B cell (primary cell): ENCODE data around the gene LRRC4B.

ENCODE experiments used
- EZH2 ChIP-seq: IDR thresholded peaks from 2 replicates; pipeline ENCODE4 v1.6.1; 2012; ENCODE audit warnings: borderline replicate concordance, low read depth, mild to moderate bottlenecking, moderate library complexity, low read length; ENCODE audit not compliant: insufficient read depth, poor library complexity, severe bottlenecking
- TF ChIP-seq, protein P1 (sequence below): fragments of 200-600 bp; IDR thresholded peaks from one replicate; pipeline ENCODE4 v1.8.0; 2022; ENCODE audit warnings: antibody characterized with exemption, mild to moderate bottlenecking

DNA sequence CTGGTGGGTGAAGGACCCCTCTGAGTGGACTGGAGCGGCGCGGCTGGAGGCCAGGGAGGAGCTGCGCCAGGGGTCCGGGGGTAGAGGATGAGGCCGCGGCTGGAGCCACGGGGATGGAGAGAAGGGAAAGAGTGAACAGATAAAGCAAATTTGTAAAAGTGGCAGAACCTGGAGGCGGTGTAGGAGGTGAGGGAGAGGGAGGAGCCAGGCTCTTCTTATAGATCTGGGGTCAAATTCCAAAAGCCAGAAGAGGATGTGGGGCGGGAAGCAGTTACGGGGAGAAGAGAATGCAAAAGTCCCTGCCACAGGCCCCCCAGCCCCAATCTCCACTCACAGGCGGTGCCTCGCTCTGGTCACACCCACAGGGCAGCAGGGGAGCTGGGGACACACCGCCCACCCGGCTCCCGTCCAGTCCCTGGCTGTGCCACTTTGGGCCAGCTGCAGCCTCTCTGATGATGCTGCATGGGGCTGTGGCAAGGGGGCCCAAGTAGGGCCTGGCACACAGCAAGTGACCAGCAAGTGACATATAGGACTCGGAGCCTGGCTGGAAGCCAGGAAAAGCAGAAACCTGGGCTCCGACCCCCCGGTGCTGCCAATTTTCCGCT is 11.1 kb downstream of the LRRC4B start:
- TF ChIP-seq EZH2 = no peak
- TF ChIP-seq, protein P1, sequence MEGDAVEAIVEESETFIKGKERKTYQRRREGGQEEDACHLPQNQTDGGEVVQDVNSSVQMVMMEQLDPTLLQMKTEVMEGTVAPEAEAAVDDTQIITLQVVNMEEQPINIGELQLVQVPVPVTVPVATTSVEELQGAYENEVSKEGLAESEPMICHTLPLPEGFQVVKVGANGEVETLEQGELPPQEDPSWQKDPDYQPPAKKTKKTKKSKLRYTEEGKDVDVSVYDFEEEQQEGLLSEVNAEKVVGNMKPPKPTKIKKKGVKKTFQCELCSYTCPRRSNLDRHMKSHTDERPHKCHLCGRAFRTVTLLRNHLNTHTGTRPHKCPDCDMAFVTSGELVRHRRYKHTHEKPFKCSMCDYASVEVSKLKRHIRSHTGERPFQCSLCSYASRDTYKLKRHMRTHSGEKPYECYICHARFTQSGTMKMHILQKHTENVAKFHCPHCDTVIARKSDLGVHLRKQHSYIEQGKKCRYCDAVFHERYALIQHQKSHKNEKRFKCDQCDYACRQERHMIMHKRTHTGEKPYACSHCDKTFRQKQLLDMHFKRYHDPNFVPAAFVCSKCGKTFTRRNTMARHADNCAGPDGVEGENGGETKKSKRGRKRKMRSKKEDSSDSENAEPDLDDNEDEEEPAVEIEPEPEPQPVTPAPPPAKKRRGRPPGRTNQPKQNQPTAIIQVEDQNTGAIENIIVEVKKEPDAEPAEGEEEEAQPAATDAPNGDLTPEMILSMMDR = no peak
